Occipital lobe (tissue), 2 donors: ENCODE results near the gene LMAN2. TPM values are rescaled to one million over a fixed set of nuclear protein-coding genes. Genes with fewer than 3 reads are reported as not detected.
"Not testable (repeated sequence)": the region's sequence is repeated elsewhere in the genome, so short reads cannot be mapped to it uniquely, and the experiment has no call there.

Experiments used
- DNase-seq: peaks from one replicate; lab custom pipeline; 2025; lab: John Stamatoyannopoulos, UW
- total RNA-seq: library from RNA; depleted of rRNA; stranded (reverse); fragments of >200 nt; gene quantifications from one replicate; pipeline ENCODE4 v1.2.3, GENCODE V29; 2014

The LMAN2 gene
- total RNA-seq, 1 donor from 2014 or later, result 73.5 TPM

GRCh38 chr5:177349762-177350161, 1.7 kb downstream of the LMAN2 start:
- no peak for DNase-seq

- no peak for DNase-seq
Observed at GRCh38 chr5:177349362-177349647, 2.2 kb downstream of the LMAN2 start.

GRCh38 chr5:177347699-177348098, 3.8 kb downstream of the LMAN2 start:
- DNase-seq, result no peak

GRCh38 chr5:177346820-177347219, 4.6 kb downstream of the LMAN2 start:
- no peak for DNase-seq

- no peak for DNase-seq
Observed at GRCh38 chr5:177344891-177345290, 6.6 kb downstream of the LMAN2 start.

- no peak for DNase-seq
Observed at GRCh38 chr5:177343777-177344176, 7.7 kb downstream of the LMAN2 start.

- DNase-seq, result not testable (repeated sequence)
Observed at GRCh38 chr5:177343000-177343399, 8.5 kb downstream of the LMAN2 start.

- DNase-seq, result no peak
Observed at GRCh38 chr5:177339107-177339638, 12.3 kb downstream of the LMAN2 start.

GRCh38 chr5:177338251-177339106, 13.0 kb downstream of the LMAN2 start:
- no peak for DNase-seq

- DNase-seq, result no peak
Observed at GRCh38 chr5:177336603-177337494, 14.6 kb downstream of the LMAN2 start.

- DNase-seq, result no peak
Observed at GRCh38 chr5:177336112-177336511, 15.4 kb downstream of the LMAN2 start.

GRCh38 chr5:177335701-177336065, 15.8 kb downstream of the LMAN2 start:
- no peak for DNase-seq

GRCh38 chr5:177334781-177335700, 16.4 kb downstream of the LMAN2 start:
- no peak for DNase-seq

- no peak for DNase-seq
Observed at GRCh38 chr5:177334155-177334551, 17.3 kb downstream of the LMAN2 start.

- no peak for DNase-seq
Observed at GRCh38 chr5:177333420-177334154, 17.9 kb downstream of the LMAN2 start.

GRCh38 chr5:177332896-177333260, 18.6 kb downstream of the LMAN2 start:
- DNase-seq, result no peak

- no peak for DNase-seq
Observed at GRCh38 chr5:177332031-177332895, 19.2 kb downstream of the LMAN2 start.

- no peak for DNase-seq
Observed at GRCh38 chr5:177330991-177331842, 20.3 kb downstream of the LMAN2 start.

GRCh38 chr5:177329883-177330282, 21.6 kb downstream of the LMAN2 start:
- DNase-seq, result no peak
